RWPE1 (cell line): ENCODE measurements around the gene MYO15B.
"Not testable (repeated sequence)": the region's sequence is repeated elsewhere in the genome, so short reads cannot be mapped to it uniquely, and the experiment has no call there.

Experiments
- CTCF ChIA-PET: fragments of 350-600 bp; sonication (Branson Sonifier 250); formaldehyde crosslinking; extraction: SDS; loops from one replicate; lab custom pipeline; 2021; lab: Yijun Ruan, JAX
- POLR2A ChIA-PET: fragments of 400-600 bp; formaldehyde crosslinking; extraction: SDS; loops from one replicate; lab custom pipeline; 2020; ENCODE audit warnings: antibody characterized with exemption; ENCODE audit not compliant: low non-redundant PET; lab: Yijun Ruan, JAX
- DNase-seq: peaks from one replicate; pipeline ENCODE4 v3.0.0; 2012; ENCODE audit warnings: low spot score
- H3K27ac ChIP-seq: fragments of 450-650 bp; 2 replicates; pipeline ENCODE4 v1.5.1; 2017
- CTCF ChIP-seq: fragments of 450-650 bp; conservative IDR thresholded peaks from 2 replicates; pipeline ENCODE4 v1.5.1; 2017; ENCODE audit warnings: low read depth, mild to moderate bottlenecking

MYO15B gene

GRCh38 chr17:75637143-75637538 is 49.5 kb downstream of the MYO15B start:
- H3K27ac ChIP-seq, result peak overlapping the region; percentile 70
- TF ChIP-seq CTCF, result no peak
- POLR2A ChIA-PET, result no interaction called here
- no peak for DNase-seq
- CTCF ChIA-PET, result interaction anchor here (0.6 to 1.2 kb wide), 3 partner anchors 36 to 113 kb away, joined by 3 to 4 read pairs (median 4); no protein-coding TSS in a partner anchor

GRCh38 chr17:75637551-75637950 is 50.0 kb downstream of the MYO15B start:
- POLR2A ChIA-PET, result no interaction called here
- peak overlapping the region; percentile 70 for H3K27ac ChIP-seq
- CTCF ChIA-PET, result interaction anchor here (0.5 to 1.5 kb wide), 5 partner anchors 8 to 113 kb away, joined by 3 to 5 read pairs (median 4); no protein-coding TSS in a partner anchor
- no peak for TF ChIP-seq CTCF
- DNase-seq, result no peak

GRCh38 chr17:75638039-75638438 is 50.4 kb downstream of the MYO15B start:
- H3K27ac ChIP-seq, POLR2A ChIA-PET, DNase-seq: not testable (repeated sequence)
- CTCF ChIA-PET, result interaction anchor here (0.5 to 1.5 kb wide), 4 partner anchors 8 to 664 kb away, joined by 3 to 5 read pairs (median 4); no protein-coding TSS in a partner anchor

- POLR2A ChIA-PET, result no interaction called here
- DNase-seq, result no peak
- H3K27ac ChIP-seq, result no peak overlapping the region; the same call in 1 of the 2 replicates
- TF ChIP-seq CTCF, result no peak
- CTCF ChIA-PET, result interaction anchor here (0.6 to 1.5 kb wide), 2 partner anchors 13 to 665 kb away, joined by 3 to 5 read pairs; no protein-coding TSS in a partner anchor
These were observed 51.3 kb downstream of the MYO15B start for GRCh38 chr17:75638893-75639292.

GRCh38 chr17:75639327-75639726 is 51.7 kb downstream of the MYO15B start:
- no peak for DNase-seq
- CTCF ChIA-PET, result interaction anchor here (0.6 kb wide), 1 partner anchor 13 kb away, joined by 3 read pairs; no protein-coding TSS in a partner anchor
- no peak for TF ChIP-seq CTCF
- POLR2A ChIA-PET, result no interaction called here
- no peak overlapping the region; the same call in 1 of the 2 replicates for H3K27ac ChIP-seq

GRCh38 chr17:75639771-75640555 is 52.4 kb downstream of the MYO15B start:
- ChIA-PET POLR2A (no interaction called here), CTCF (interaction anchor here (0.6 to 2.0 kb wide), 2 partner anchors 13 to 15 kb away, joined by 3 to 8 read pairs; no protein-coding TSS in a partner anchor)
- DNase-seq, result no peak
- H3K27ac ChIP-seq, result no peak overlapping the region; the same call in 1 of the 2 replicates
- TF ChIP-seq CTCF, result no peak
